ENCODE results near the gene TMEM41B.

- TF ChIP-seq CTCF (optimal IDR thresholded peaks at IDR 0.05 in 1 of 3, IDR thresholded peaks at IDR 0.05 in 1 of 3, conservative IDR thresholded peaks at IDR 0.05 in 1 of 3; ENCODE audit: extremely low read depth in 1 of 3, insufficient read depth in 2 of 3, low read length in 3 of 3) (no peak), EZH2 (IDR thresholded peaks at IDR 0.05; ENCODE audit: low read length) (no peak)
Observed at GRCh38 chr11:9269492-9270013, 44.8 kb downstream of the TMEM41B start.

Measured in keratinocyte (primary cell).